IMR-90 (cell line): Measurements from ENCODE around the gene HRH1. TPM values are rescaled to one million over a fixed set of nuclear protein-coding genes. Genes with fewer than 3 reads are reported as not detected.

Experiments
- ATAC-seq: fragments of 200-7000 bp; cut with Tn5 transposase; 2 replicates; pipeline ENCODE4 v1.9.1; 2020; ENCODE audit warnings: low read depth, mild to moderate bottlenecking, moderate library complexity
- BruUV-seq: library from RNA; stranded (reverse); fragments of 400-500 nt; replicated peaks from 2 replicates; lab custom pipeline; 2021; lab: Mats Ljungman, UMichigan
- CTCF ChIA-PET: fragments of 300-600 bp; formaldehyde crosslinking; extraction: SDS; loops from one replicate; lab custom pipeline; 2021; ENCODE audit warnings: antibody characterized with exemption; lab: Yijun Ruan, JAX
- POLR2A ChIA-PET: fragments of 300-600 bp; sonication (Branson Sonifier 250); formaldehyde crosslinking; loops from one replicate; lab custom pipeline; 2022; ENCODE audit warnings: antibody characterized with exemption; ENCODE audit not compliant: unreplicated experiment; lab: Charles Lee
- DNase-seq: peaks from one replicate; pipeline ENCODE4 v3.0.0; 2013
- H2AFZ ChIP-seq: replicated peaks from 2 replicates; pipeline ENCODE3; 2013; ENCODE audit warnings: low read length, mild to moderate bottlenecking; ENCODE audit not compliant: poor library complexity
- H2AK5ac ChIP-seq: 2 replicates; pipeline ENCODE4 v1.6.1; 2013; ENCODE audit warnings: low read depth, low read length, inconsistent platforms
- H2AK9ac ChIP-seq: replicated peaks from 2 replicates; pipeline ENCODE3; 2013; ENCODE audit warnings: mild to moderate bottlenecking, low read depth, low read length, moderate library complexity; ENCODE audit not compliant: poor library complexity
- H2BK120ac ChIP-seq: 2 replicates; pipeline ENCODE4 v1.6.1; 2013; ENCODE audit warnings: low read depth, low read length, inconsistent platforms
- H2BK15ac ChIP-seq: 3 replicates; pipeline ENCODE4 v1.6.1; 2013; ENCODE audit warnings: low read depth, low read length, inconsistent platforms
- H2BK20ac ChIP-seq: 2 replicates; pipeline ENCODE4 v1.6.1; 2013; ENCODE audit warnings: low read depth, mild to moderate bottlenecking, inconsistent platforms, low read length, moderate library complexity
- H2BK5ac ChIP-seq: 2 replicates; pipeline ENCODE4 v1.6.1; 2013; ENCODE audit warnings: mild to moderate bottlenecking, low read depth, low read length, inconsistent platforms; ENCODE audit not compliant: poor library complexity, severe bottlenecking
- H3K14ac ChIP-seq: replicated peaks from 2 replicates; pipeline ENCODE4 v1.6.1; 2013; ENCODE audit warnings: low read depth, low read length, inconsistent platforms
- H3K18ac ChIP-seq: 2 replicates; pipeline ENCODE4 v1.6.1; 2013; ENCODE audit warnings: low read depth, low read length, control low read depth
- H3K23ac ChIP-seq: 2 replicates; pipeline ENCODE4 v1.6.1; 2013; ENCODE audit warnings: low read depth, low read length, inconsistent platforms
- H3K27ac ChIP-seq: 2 replicates; pipeline ENCODE4 v1.5.1; 2013; ENCODE audit warnings: mild to moderate bottlenecking, control low read depth, low read length; ENCODE audit not compliant: insufficient read depth
- H3K27me3 ChIP-seq: 2 replicates; pipeline ENCODE4 v1.6.1; 2013; ENCODE audit warnings: low read length; ENCODE audit not compliant: control insufficient read depth, insufficient read depth
- H3K36me3 ChIP-seq: 2 replicates; pipeline ENCODE4 v1.6.1; 2013; ENCODE audit warnings: low read length, mixed read lengths; ENCODE audit not compliant: control insufficient read depth, insufficient read depth
- H3K4ac ChIP-seq: 2 replicates; pipeline ENCODE4 v1.6.1; 2013; ENCODE audit warnings: low read depth, low read length, inconsistent platforms
- H3K4me1 ChIP-seq: 2 replicates; pipeline ENCODE4 v1.6.1; 2013; ENCODE audit warnings: low read length, mixed read lengths; ENCODE audit not compliant: control insufficient read depth, insufficient read depth
- H3K4me2 ChIP-seq: 2 replicates; pipeline ENCODE4 v1.6.1; 2013; ENCODE audit warnings: low read depth, mild to moderate bottlenecking, control low read depth, low read length, moderate library complexity
- H3K4me3 ChIP-seq: 2 replicates; pipeline ENCODE4 v1.5.1; 2013; ENCODE audit warnings: low read depth, mild to moderate bottlenecking, control low read depth, low read length, moderate library complexity; ENCODE audit not compliant: insufficient read depth
- H3K56ac ChIP-seq: 2 replicates; pipeline ENCODE4 v1.6.1; 2013; ENCODE audit warnings: low read length, inconsistent platforms; ENCODE audit not compliant: insufficient read depth; ENCODE audit errors: extremely low read depth
- H3K79me1 ChIP-seq, 2 experiments: 2 replicates each; pipeline ENCODE4 v1.6.1; 2013; ENCODE audit warnings: low read length in 2 of 2, inconsistent platforms in 1 of 2, low read depth in 1 of 2
- H3K9ac ChIP-seq: 2 replicates; pipeline ENCODE4 v1.6.1; 2013; ENCODE audit warnings: low read depth, low read length, control low read depth
- H3K9me1 ChIP-seq: 2 replicates; pipeline ENCODE4 v1.6.1; 2013; ENCODE audit warnings: low read length, inconsistent platforms; ENCODE audit not compliant: insufficient read depth
- H3K9me3 ChIP-seq: 2 replicates; pipeline ENCODE4 v1.6.1; 2013; ENCODE audit warnings: low read length; ENCODE audit not compliant: control insufficient read depth, insufficient read depth
- H4K20me1 ChIP-seq: 2 replicates; pipeline ENCODE4 v1.6.1; 2013; ENCODE audit warnings: low read length, inconsistent platforms; ENCODE audit not compliant: insufficient read depth
- H4K5ac ChIP-seq: 2 replicates; pipeline ENCODE4 v1.6.1; 2013; ENCODE audit warnings: mild to moderate bottlenecking, low read depth, low read length, control low read depth
- H4K8ac ChIP-seq, 2 experiments: 2 replicates each; pipeline ENCODE4 v1.6.1; 2013; ENCODE audit warnings: low read depth in 2 of 2, low read length in 2 of 2, control low read depth in 1 of 2, inconsistent platforms in 1 of 2
- H4K91ac ChIP-seq: 2 replicates; pipeline ENCODE4 v1.6.1; 2013; ENCODE audit warnings: low read depth, low read length, inconsistent platforms; ENCODE audit not compliant: insufficient read depth
- BHLHE40 ChIP-seq: fragments of 150-350 bp; IDR thresholded peaks from 2 replicates; pipeline ENCODE4 v1.6.1; 2016; ENCODE audit warnings: mild to moderate bottlenecking, low read depth, low read length
- CEBPB ChIP-seq: IDR thresholded peaks from 2 replicates; pipeline ENCODE4 v1.6.1; 2012; ENCODE audit warnings: low read depth, low read length, improper control_type of control experiment
- CHD1 ChIP-seq: IDR thresholded peaks from 2 replicates; pipeline ENCODE4 v1.6.1; 2012; ENCODE audit warnings: low read depth, low read length, improper control_type of control experiment
- FOS ChIP-seq: fragments of 150-350 bp; IDR thresholded peaks from 2 replicates; pipeline ENCODE4 v1.6.1; 2016; ENCODE audit warnings: low read depth, low read length
- MAFK ChIP-seq: IDR thresholded peaks from 2 replicates; pipeline ENCODE4 v1.6.1; 2012; ENCODE audit warnings: low read depth, low read length, improper control_type of control experiment
- MAZ ChIP-seq: IDR thresholded peaks from 2 replicates; pipeline ENCODE4 v1.6.1; 2012; ENCODE audit warnings: low read depth, mild to moderate bottlenecking, low read length, improper control_type of control experiment, moderate library complexity, borderline replicate concordance
- MXI1 ChIP-seq: IDR thresholded peaks from 2 replicates; pipeline ENCODE4 v1.6.1; 2012; ENCODE audit warnings: low read depth, mild to moderate bottlenecking, low read length, moderate library complexity, borderline replicate concordance
- NFE2L2 ChIP-seq: fragments of 150-350 bp; IDR thresholded peaks from 2 replicates; pipeline ENCODE4 v1.6.1; 2016; ENCODE audit warnings: low read depth, mild to moderate bottlenecking, low read length
- POLR2A ChIP-seq: IDR thresholded peaks from 2 replicates; pipeline ENCODE4 v1.6.1; 2012; ENCODE audit warnings: mild to moderate bottlenecking, low read depth, low read length
- RAD21 ChIP-seq: IDR thresholded peaks from 2 replicates; pipeline ENCODE4 v1.6.1; 2012; ENCODE audit warnings: low read length, improper control_type of control experiment
- RCOR1 ChIP-seq: IDR thresholded peaks from 2 replicates; pipeline ENCODE4 v1.6.1; 2012; ENCODE audit warnings: mild to moderate bottlenecking, low read length, improper control_type of control experiment; ENCODE audit not compliant: insufficient replicate concordance
- RFX5 ChIP-seq: IDR thresholded peaks from 2 replicates; pipeline ENCODE4 v1.8.0; 2012; ENCODE audit warnings: low read depth, mild to moderate bottlenecking, low read length, moderate library complexity
- SMC3 ChIP-seq: fragments of 150-350 bp; IDR thresholded peaks from 2 replicates; pipeline ENCODE4 v1.6.1; 2016; ENCODE audit warnings: low read depth, mild to moderate bottlenecking, antibody characterized with exemption, low read length, moderate library complexity
- WGBS, 2 experiments: methylation state at CpG; one replicate each; pipeline versions ENCODE4 v1.1.5 to v1.1.7; 2013; ENCODE audit warnings: missing lambda C conversion rate in 2 of 2; ENCODE audit not compliant: insufficient read length in 1 of 2; ENCODE audit errors: extremely low coverage in 2 of 2; 5-methylcytosine and 5-hydroxymethylcytosine counted together
- dilution Hi-C: fragments of 300-500 bp; cut with HindIII; formaldehyde crosslinking; loops from one replicate; pipeline ENCODE4 v1.14.3; 2018; ENCODE audit warnings: low sequenced_read_pairs; ENCODE audit not compliant: unreplicated experiment
- in situ Hi-C: fragments of 300-500 bp; cut with MboI; formaldehyde crosslinking; loops from 3 replicates; pipeline ENCODE4 v1.14.3; 2019; ENCODE audit warnings: low sequenced_read_pairs, inconsistent platforms, mixed read lengths
- intact Hi-C: fragments of 100-400 bp; cut with micrococcal nuclease; formaldehyde crosslinking; loops from 2 replicates; pipeline ENCODE4 v1.10.0; 2022
- polyA plus RNA-seq, 3 experiments: library from polyadenylated mRNA; depleted of rRNA; stranded (reverse); fragments of >200 nt; gene quantifications; 2 replicates each; pipeline ENCODE4 v1.2.3, GENCODE V29; 2012; ENCODE audit warnings: low replicate concordance in 1 of 3
- total RNA-seq: library from RNA; depleted of rRNA; stranded (reverse); fragments of >200 nt; gene quantifications from 2 replicates; pipeline ENCODE4 v1.2.3, GENCODE V29; 2012
- TF ChIP-seq, protein P1 (sequence below): conservative IDR thresholded peaks from 2 replicates; pipeline ENCODE4 v1.5.1; 2012; ENCODE audit warnings: mild to moderate bottlenecking, low read depth, low read length, improper control_type of control experiment
- TF ChIP-seq, protein P2 (sequence below): fragments of 150-350 bp; IDR thresholded peaks from 2 replicates; pipeline ENCODE4 v1.6.1; 2017; ENCODE audit warnings: mild to moderate bottlenecking, antibody characterized with exemption, low read length, low read depth
- TF ChIP-seq, protein P3 (sequence below): fragments of 150-350 bp; IDR thresholded peaks from 2 replicates; pipeline ENCODE4 v1.6.1; 2016; ENCODE audit warnings: low read depth, mild to moderate bottlenecking, low read length, moderate library complexity, borderline replicate concordance

Gene HRH1
- total and polyA plus RNA-seq, 2 of the 4 experiments (the other 2 are of a cell fraction): 7.6 to 16.1 TPM

DNA sequence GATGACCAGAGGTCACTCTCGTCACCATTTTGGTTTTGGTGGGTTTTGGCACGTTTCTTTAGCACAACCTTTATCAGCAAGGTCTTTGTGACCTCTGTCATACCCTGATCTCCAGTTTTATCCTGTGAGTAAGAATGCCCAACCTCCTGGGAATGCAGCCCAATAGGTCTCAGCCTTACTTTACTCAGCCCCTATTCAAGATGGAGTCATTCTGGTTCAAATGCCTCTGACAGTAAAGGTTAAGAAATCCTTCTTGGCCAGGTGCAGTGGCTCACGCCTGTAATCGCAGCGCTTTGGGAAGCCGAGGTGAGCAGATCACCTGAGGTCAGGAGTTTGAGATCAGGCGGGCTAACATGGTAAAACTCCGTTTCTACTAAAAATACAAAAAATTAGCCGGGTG, 114.7 kb downstream of the HRH1 start:
- Histone ChIP-seq H2AFZ (no peak overlapping the region), H3K9ac (no peak overlapping the region), H3K27me3 (no peaks in the 10 kb centered on the region), H4K8ac (no peak overlapping the region), H3K9me3 (no peaks in the 10 kb centered on the region), H2BK20ac (no peak overlapping the region), H2BK5ac (no peak overlapping the region), H3K4ac (no peak overlapping the region), H3K23ac (no peak overlapping the region), H3K4me3 (no peak overlapping the region), H3K4me2 (no peak overlapping the region), H3K4me1 (peaks cover 6% of the 10 kb centered on the region), H3K18ac (no peak overlapping the region), H3K9me1 (peaks cover 11% of the 10 kb centered on the region), H3K27ac (no peak overlapping the region), H3K56ac (no peak overlapping the region), H3K79me1 (peaks cover 16 to 21% of the 10 kb centered on the region in 2 experiments), H4K91ac (no peak overlapping the region), H3K14ac (no peak overlapping the region), H4K5ac (no peak overlapping the region), H2AK9ac (no peak overlapping the region), H2BK15ac (no peak overlapping the region), H2BK120ac (no peak overlapping the region), H3K36me3 (no peaks in the 10 kb centered on the region), H4K20me1 (no peaks in the 10 kb centered on the region), H2AK5ac (no peak overlapping the region)
- WGBS, 2 experiments: 100% methylated on average over 2 of the region's 9 CpGs; no CpG with 5 or more reads in 1 of the 2 experiments
- no TSS peak for BruUV-seq
- no peak for ATAC-seq
- no peak for DNase-seq
- intact Hi-C loops (no loop called here), dilution Hi-C loops (no loop called here), in situ Hi-C loops (no loop called here)
- ChIA-PET CTCF (no interaction called here), POLR2A (no interaction called here)
- TF ChIP-seq FOS (no peak), MAFK (no peak), CEBPB (no peak), BHLHE40 (no peak), POLR2A (no peak), MAZ (no peak), NFE2L2 (no peak), RCOR1 (no peak), MXI1 (no peak), RFX5 (no peak), SMC3 (no peak), CHD1 (no peak), RAD21 (no peak)
- TF ChIP-seq, protein P1, sequence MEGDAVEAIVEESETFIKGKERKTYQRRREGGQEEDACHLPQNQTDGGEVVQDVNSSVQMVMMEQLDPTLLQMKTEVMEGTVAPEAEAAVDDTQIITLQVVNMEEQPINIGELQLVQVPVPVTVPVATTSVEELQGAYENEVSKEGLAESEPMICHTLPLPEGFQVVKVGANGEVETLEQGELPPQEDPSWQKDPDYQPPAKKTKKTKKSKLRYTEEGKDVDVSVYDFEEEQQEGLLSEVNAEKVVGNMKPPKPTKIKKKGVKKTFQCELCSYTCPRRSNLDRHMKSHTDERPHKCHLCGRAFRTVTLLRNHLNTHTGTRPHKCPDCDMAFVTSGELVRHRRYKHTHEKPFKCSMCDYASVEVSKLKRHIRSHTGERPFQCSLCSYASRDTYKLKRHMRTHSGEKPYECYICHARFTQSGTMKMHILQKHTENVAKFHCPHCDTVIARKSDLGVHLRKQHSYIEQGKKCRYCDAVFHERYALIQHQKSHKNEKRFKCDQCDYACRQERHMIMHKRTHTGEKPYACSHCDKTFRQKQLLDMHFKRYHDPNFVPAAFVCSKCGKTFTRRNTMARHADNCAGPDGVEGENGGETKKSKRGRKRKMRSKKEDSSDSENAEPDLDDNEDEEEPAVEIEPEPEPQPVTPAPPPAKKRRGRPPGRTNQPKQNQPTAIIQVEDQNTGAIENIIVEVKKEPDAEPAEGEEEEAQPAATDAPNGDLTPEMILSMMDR: no peak
- TF ChIP-seq, protein P2, sequence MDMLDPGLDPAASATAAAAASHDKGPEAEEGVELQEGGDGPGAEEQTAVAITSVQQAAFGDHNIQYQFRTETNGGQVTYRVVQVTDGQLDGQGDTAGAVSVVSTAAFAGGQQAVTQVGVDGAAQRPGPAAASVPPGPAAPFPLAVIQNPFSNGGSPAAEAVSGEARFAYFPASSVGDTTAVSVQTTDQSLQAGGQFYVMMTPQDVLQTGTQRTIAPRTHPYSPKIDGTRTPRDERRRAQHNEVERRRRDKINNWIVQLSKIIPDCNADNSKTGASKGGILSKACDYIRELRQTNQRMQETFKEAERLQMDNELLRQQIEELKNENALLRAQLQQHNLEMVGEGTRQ: no peak
- TF ChIP-seq, protein P3, sequence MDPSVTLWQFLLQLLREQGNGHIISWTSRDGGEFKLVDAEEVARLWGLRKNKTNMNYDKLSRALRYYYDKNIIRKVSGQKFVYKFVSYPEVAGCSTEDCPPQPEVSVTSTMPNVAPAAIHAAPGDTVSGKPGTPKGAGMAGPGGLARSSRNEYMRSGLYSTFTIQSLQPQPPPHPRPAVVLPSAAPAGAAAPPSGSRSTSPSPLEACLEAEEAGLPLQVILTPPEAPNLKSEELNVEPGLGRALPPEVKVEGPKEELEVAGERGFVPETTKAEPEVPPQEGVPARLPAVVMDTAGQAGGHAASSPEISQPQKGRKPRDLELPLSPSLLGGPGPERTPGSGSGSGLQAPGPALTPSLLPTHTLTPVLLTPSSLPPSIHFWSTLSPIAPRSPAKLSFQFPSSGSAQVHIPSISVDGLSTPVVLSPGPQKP: no peak
